Panc1 (cell line): ENCODE results near the gene NUPR1.
"Not testable (repeated sequence)": the region's sequence is repeated elsewhere in the genome, so short reads cannot be mapped to it uniquely, and the experiment has no call there.

ENCODE experiments used
- SIN3A ChIP-seq: IDR thresholded peaks from 2 replicates; pipeline ENCODE4 v1.6.1; 2012; ENCODE audit warnings: low read depth, mild to moderate bottlenecking, low read length, moderate library complexity, borderline replicate concordance; ENCODE audit not compliant: insufficient read depth
- TF ChIP-seq, protein P1 (sequence below): fragments of 450-650 bp; IDR thresholded peaks from 2 replicates; pipeline ENCODE4 v1.5.1; 2017; ENCODE audit warnings: mild to moderate bottlenecking

DNA sequence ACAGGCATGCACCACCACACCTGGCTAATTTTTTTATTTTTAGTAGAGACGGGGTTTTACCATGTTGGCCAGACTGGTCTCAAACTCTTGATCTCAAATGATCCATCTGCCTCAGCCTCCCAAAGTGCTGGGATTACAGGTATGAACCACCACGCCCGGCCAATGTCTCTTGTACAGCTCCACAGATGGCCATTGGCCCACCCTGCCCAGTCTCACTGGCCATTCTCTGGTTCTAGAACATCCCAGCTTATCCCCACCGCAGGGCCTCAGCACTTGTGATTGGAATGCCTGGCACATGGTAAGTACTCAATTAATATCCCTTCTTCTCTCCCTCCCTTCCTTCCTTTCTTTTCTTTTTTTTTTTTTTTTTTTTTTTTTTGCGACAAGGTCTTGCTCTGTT is 55.4 kb downstream of the NUPR1 start:
- TF ChIP-seq, protein P1, sequence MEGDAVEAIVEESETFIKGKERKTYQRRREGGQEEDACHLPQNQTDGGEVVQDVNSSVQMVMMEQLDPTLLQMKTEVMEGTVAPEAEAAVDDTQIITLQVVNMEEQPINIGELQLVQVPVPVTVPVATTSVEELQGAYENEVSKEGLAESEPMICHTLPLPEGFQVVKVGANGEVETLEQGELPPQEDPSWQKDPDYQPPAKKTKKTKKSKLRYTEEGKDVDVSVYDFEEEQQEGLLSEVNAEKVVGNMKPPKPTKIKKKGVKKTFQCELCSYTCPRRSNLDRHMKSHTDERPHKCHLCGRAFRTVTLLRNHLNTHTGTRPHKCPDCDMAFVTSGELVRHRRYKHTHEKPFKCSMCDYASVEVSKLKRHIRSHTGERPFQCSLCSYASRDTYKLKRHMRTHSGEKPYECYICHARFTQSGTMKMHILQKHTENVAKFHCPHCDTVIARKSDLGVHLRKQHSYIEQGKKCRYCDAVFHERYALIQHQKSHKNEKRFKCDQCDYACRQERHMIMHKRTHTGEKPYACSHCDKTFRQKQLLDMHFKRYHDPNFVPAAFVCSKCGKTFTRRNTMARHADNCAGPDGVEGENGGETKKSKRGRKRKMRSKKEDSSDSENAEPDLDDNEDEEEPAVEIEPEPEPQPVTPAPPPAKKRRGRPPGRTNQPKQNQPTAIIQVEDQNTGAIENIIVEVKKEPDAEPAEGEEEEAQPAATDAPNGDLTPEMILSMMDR, result not testable (repeated sequence)
- TF ChIP-seq SIN3A, result not testable (repeated sequence)
